ENCODE results near the gene FOXP4.

FOXP4 gene, protein sequence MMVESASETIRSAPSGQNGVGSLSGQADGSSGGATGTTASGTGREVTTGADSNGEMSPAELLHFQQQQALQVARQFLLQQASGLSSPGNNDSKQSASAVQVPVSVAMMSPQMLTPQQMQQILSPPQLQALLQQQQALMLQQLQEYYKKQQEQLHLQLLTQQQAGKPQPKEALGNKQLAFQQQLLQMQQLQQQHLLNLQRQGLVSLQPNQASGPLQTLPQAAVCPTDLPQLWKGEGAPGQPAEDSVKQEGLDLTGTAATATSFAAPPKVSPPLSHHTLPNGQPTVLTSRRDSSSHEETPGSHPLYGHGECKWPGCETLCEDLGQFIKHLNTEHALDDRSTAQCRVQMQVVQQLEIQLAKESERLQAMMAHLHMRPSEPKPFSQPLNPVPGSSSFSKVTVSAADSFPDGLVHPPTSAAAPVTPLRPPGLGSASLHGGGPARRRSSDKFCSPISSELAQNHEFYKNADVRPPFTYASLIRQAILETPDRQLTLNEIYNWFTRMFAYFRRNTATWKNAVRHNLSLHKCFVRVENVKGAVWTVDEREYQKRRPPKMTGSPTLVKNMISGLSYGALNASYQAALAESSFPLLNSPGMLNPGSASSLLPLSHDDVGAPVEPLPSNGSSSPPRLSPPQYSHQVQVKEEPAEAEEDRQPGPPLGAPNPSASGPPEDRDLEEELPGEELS
- 4.6 to 7.6 (median 6.7) reads per million in 4 donors for total RNA-seq

DNA sequence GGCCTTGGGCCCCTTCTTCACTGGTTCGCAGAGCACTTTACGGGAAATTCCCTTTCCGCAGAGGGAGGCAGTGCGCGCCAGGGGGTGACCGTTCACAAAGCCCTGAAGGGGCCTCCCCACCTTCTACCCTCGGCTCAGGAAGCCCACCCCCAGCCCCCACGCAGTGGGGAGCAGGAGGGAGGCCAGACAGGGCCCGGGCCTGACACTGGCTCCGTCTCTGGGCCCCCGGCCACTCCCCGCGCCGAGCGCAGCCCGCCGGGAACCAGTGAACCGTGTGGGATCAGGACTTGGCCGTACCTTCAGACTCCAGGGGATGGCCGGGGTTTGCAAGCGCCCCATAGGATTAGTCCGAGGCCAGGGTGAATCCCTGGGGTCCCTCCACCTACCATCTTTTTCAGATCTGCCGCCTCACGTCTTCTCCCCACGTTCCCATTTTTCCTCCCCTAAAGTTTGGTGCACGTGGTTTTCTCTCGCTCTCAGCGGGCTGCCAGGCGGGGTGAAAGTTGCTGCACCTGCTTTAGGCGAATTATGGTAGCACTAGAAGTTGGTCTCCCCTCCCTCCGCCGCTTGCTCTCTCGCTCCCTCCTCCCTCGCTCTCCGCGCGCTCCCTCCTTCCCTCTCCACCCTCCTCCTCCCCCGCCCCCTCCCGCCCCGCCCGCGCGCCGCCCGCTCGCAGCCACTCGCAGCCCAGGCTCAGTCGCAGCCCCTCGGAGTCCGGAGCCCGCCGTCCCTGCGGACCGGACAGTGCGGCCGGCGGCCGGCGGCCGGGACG, at the start of gene FOXP4:
FOXP4 (plus strand) TSS at position 679 of the 772 bp plus-strand sequence. CDS start 19,380 bp downstream, outside the sequence.
- DNase-seq: peak; percentile 63 to 89 (median 74)

DNA sequence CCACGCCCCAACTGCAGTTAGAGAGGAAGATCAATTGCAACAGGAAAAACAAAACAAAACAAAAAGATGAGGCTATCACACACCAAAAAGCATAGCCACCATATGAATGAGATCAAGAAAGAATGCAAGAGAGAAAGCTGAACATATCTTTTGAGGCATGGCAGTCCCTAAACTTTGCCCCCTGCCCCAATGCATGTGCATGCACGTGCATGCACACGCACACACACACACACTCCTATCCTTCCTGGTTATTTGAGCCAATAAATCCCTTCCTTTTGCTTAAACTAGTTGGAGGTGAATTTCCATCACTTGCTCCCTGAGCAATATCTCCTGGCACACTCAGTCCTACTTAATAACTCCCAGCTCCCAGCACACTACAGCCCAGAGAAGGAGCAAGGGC, 48.6 kb upstream of the FOXP4 start:
- DNase-seq: no peak

DNA sequence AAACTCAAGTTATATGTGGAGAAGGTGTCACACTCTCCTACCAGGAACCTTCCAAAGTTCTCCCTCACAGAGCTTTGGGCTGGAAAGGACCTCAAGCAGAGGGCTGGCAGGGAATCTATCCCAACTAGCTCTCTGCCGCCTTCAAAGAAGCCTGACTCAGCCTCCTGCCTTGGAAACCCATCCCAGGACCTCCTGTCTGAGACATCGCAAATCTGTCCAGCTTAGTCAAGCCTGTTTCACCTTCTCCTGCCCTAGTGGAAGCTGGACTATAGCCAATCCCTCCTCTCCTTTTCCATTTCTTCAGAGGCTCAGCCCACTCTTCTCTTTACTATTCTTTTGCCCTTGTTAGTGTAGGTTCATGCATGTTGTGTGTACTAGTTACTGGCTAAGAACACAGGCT, 48.2 kb upstream of the FOXP4 start:
- no peak for DNase-seq

DNA sequence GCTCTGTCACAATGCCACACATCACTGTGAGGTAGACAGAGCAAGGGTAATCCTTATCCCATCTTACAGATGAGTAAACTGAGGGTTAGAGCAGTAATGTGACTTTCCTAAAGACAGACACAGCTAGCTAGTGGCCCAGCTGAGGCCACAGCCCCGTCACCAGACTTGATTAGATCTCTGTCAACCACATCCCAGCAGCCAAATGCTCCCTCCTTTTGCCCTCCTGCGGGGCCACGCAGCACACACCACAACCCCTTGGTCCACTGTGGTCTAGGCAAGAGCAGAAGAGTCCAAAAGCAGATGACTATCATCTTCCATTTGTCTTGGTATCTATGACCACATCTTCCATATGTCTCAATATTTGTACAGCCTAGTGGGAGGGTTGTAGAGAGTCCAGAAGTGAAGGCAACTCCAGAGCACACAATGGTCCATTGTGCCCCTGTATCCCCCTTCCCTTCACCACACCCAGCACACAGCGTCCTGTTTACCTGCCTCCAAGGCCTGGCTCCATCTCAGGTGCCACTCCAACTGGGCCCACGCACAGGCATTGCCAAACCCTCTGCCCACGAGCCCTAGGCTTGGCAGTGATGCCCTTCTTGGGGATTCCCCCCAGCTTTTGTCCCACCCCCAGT, 47.1 kb upstream of the FOXP4 start:
- DNase-seq: no peak

DNA sequence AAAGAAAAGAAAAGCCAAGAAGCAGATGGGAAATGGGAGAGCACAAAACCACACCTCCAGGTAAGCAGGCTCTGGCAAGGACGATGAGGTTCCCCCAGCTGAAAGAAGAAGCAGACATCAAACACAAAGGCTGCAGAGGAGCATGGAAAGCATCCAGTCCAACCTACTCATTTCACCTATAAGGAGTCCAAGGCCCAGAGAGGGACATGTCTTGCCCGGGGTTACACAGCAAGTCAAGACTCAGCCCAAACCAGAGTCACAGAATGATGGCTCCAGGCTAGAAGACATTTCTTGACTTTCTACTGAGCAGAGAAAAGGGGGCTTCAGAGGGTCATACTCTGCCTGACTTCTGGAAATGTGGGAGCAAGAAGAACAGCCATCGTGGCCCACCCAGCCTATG, 45.6 kb upstream of the FOXP4 start:
- DNase-seq: no peak

DNA sequence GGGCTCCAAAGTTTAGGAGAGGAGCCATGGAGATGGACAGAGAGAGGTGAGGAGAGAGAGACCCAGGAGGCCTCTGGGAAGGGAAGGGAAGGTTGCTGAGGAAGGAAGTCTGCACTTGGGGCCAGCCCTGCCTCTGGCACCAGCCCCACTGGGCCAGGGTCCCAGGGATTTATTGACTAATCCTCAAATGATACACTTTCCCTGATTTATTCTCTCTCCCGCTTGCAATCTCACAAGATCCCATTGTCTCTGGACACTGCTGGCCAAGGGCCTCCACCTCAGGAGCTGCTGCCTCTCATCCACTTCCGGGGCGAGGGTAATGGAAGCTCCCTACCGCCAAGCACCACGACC, 43.6 kb upstream of the FOXP4 start:
- DNase-seq: no peak

DNA sequence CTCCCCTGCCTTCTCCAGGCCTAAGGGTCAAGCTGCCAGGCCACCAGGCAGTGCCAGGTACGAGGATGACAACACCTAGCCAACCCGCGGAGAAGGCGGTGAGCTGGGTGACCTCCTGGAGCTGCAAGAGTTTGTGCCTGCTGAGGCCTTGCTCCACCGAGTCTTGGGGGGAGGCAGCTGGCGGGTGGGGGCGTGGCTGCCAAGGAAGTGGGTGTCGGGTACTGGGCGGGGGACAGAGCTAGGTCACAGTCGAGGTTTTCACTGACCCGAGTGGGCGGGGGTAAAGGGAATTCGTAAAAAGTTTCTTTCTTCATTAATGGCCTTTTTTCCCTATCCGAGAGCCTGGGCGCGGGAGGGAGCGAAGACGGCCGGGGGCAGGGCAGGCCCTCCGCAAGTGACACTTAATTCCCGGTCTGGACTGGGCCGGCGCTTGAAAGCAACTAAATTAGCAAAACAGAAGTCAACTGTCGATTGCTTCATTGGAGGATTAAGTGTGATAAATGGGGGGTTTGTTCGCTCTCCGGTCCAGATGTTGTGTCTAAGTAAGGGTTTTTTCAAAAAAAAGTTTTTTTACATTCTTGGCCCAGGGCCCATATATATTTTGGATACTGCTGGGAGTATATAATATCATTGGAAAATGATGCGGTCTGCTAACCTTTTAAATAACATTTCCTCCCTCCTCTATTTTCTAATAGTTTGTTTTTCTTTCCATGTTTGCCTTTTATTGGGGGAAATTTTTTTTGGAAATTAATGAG, 43.1 kb upstream of the FOXP4 start:
- DNase-seq: no peak

DNA sequence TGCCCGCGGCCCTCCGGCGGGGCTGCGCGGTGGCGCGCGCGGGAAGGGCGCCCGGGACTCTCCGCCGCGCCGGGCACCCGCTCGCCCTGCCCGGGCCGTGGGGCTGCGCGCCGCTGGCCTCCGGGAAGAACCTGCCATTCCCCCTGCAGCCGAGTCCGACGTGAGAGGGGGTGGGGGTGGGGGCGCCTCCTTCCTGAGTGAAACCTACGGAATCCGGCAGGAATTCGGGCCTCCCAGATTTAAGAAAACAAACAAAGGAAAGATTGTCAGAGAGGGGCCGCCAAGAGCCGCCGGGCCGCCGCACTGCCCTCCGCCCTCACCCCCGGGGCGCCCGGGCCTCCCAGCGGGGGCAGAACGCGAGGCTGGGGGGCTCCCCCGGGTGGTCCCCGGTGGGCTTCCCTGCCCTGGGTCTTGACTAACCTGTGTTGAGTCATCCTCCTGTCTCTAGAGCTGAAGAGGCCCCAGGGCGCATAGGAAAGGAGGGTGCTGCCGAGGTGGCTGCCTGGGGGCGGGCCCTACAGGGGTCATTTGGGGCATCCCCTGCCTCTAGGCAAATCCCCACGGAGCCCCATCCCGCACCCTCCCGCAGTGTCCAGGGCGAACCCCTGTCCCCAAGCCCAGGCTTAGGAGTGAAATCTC, 42.2 kb upstream of the FOXP4 start:
- DNase-seq: no peak

DNA sequence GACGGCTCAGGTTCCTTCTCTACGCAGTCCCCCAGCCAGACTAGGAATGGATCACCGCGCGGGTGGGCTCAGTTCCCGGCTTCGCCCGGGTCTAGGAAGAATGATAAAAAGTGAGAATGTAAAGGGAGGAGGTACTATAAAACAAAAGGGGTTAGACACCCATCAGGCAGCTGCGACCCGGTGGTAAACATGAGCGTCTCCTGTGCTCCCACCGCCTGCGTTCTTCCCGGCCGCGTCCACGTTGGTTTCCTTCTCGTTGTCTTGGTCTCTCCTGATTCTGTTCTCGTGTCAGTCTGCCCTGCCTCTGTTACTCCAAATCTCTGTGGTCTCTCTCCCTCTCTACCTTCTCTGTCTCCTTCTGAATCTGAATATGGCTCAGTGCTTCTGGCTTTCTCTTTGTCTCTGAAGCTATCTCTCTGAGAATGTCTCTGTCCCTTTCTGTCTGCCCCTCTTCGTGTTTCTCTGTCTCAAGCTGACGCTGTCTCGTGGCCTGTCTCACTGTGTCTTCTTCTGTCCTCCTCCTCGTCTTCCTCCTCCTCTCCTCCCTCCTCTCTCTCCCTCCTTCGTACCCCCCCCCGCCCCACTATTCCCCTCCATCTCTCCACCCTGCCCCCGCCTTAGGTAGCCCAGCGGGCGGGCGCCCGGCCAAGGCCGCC, 41.6 kb upstream of the FOXP4 start:
- DNase-seq: no peak

DNA sequence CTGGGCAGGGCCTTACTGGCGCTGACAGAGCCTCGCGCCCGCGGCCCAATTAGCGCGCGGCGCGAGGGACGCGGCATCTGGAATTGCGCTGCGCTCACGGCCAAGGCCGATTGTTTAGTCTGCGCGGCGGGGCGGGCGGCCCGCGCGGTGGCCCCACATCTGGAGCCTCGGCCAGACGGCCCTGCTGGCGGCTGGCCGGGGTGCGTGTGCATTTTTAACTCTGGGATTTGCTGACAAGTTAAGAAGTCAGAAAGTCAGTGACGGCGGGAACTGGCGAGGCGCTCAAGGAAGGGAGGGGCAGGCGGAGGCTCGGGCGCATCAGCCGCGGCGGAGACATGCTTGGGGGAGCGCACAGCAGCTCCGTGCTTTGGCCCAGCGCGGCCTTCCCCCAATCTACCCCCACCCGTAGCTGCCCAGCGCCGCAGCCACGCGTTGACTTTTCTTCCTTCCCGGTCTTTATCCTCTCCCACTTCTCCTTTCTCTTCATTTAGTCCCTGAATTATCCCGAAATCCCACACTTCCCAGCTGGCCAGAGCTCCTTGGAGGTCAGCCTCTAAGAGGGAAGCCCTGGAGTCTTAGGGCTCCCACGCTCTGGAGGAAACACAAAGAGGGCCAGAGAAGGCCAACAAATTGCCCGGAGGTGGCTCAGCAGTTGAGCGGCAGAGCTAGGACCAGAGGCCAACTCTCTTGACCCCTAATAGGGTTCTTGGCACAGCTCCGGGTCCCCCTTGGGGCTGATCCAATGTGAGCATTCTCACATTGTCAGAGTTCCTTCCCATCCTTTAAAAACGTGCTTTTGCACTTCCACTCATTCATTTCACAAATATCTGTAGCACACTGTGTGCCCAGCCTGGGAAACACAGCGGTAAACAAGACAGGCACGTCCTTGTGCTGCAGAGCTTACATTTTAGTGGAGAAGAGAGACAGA, 40.8 kb upstream of the FOXP4 start:
- DNase-seq: no peak

DNA sequence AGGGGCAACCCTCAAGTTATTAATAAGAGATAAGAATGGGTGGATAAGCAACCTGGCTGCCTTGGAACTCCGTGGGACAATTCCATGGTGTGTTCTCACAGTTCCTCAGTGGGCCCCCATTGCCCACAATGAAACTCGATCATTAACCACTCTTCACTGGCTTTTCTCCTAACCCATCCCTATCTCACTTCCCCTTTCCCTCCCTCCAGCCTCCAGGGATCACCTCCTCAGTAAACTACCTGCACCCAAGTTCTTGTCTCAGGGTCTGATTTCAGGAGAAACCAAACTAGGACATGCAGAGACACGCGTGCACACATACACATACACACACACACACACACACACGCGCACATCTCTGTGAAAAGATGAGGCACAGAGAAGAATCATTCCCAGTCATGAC, 37.7 kb upstream of the FOXP4 start:
- no peak for DNase-seq

DNA sequence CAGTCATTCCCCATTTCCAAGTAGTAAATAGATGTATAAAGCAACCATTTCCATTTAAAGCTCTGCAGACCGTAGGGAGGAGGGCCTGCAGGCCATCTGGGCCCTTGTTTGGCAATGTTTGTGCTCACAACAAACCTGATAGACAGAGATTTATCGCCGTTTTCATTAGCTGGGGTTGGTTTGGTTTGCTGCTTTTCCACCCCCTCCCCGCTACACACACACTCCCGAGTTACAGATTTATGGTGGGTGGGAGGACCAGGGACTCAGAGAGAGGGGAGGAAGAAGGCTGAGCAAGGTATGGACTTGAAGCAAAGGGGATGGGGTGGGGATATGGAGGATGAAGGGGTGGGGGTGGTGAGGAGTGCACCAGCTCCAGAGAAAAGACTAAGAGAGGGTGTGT, 36.6 kb upstream of the FOXP4 start:
- no peak for DNase-seq

DNA sequence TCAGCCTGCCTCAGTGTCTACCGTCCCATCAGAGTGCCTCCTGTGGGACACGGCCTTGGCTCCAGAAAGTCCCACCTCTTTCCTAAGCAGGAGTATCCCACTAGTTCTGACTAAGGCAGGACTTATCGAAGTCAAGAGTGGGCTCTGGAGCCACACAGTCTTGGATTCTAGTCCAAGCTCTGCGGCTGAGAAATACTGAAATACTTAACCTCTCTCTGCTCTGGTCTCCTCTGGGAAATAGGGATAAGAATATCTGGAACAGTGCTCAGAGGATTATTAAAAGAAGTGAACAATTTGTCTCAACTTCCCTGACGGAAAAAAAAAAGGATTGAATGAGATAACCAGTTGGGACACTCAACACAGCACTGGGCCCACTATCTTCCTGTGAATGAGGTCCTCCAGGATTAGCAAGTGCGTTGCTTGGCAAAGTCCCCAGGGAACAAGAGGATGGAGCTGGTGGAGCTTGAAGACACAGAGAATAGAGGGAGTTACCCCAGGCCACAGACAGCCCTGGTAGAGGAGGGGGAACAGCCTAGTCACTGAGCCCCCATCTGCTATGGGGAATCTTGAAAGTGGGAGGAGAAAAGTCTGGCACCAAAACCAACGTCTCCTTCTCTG, 34.6 kb upstream of the FOXP4 start:
- DNase-seq: no peak

DNA sequence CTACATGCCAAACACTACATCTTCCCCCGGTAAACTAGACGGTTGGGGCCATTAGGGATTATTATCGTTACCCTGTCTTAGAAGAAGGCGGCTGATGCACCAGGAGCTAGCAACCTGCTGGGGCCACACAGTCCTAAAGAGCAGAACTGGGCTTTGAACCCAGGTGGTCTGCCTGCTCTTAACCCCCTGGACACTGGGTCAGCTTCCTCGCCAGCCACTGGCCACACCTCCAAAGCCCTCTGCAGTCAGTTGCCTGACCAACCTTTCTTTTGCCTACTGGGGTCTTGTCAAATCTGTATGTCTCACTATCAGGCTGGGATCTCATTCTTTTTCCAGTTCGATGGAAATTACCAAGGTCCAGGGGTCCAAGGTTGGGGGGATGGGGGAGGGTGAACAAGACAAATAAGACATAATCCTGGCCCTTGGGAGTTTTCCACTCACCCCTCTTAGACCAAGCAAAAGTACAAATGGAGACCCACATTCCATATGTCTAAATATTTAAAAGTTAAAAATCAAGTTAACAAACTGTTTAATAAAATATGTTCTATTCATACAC, 34.0 kb upstream of the FOXP4 start:
- DNase-seq: no peak

DNA sequence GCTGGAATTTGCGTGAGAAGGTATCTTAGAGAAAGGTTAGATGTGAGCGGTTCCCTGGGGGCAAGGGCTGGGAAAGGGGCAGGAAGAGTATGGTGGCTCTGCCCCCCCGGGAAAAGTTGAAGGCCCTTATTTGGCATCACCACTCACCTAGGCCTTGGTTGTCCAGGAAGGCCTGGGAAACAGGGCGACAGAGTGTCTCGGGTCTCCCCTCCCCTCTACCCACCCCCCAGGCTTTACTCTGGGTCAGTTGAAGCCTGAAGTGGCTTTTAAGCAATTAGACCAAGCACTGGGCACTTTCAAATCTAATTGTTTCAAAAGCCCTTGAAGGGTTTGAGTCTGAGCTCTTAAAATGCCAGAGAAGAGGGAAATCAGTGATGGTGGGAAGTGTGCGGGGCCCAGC, 30.2 kb upstream of the FOXP4 start:
- no peak for DNase-seq

DNA sequence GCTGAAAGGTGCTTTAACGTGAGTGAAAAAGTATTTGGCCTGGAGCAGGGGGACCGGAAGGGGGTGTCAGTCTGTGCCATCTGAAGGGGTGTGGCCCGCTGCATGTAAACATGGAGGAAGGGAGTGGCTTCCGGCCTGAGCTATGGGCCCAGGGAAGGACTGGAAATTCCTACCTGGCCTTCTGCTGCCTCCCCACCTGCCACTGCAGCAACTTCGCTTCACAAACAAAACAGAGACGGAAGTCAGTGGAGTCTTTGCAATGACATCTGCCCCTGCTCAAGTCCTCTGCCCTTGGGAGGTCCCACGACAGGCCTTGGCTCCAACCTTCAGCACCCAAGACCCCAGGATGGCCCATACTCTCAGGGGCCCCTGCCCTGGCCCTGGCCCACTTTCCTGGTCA, 28.1 kb upstream of the FOXP4 start:
- no peak for DNase-seq

DNA sequence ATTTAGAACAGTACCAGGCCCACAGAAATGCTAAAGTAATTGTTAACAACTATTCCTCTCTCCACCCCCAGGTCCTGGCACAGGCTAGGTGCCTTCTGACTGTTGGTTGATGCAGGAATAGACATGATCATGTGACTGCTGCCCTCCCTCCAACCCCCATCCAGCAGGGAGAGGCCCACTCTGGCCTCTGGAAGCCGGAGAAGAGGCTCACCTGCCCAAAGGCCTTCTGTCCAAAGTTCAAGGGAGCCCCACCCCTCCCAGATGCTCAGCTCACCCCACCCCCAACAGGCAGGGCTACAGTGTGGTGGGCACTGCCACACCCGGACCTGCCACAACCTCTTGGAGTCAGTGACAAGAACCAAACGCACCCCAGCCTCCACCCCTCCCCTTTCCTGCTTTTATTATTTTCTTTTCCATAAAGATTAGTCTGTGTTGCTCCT, 26.9 kb upstream of the FOXP4 start:
- no peak for DNase-seq

DNA sequence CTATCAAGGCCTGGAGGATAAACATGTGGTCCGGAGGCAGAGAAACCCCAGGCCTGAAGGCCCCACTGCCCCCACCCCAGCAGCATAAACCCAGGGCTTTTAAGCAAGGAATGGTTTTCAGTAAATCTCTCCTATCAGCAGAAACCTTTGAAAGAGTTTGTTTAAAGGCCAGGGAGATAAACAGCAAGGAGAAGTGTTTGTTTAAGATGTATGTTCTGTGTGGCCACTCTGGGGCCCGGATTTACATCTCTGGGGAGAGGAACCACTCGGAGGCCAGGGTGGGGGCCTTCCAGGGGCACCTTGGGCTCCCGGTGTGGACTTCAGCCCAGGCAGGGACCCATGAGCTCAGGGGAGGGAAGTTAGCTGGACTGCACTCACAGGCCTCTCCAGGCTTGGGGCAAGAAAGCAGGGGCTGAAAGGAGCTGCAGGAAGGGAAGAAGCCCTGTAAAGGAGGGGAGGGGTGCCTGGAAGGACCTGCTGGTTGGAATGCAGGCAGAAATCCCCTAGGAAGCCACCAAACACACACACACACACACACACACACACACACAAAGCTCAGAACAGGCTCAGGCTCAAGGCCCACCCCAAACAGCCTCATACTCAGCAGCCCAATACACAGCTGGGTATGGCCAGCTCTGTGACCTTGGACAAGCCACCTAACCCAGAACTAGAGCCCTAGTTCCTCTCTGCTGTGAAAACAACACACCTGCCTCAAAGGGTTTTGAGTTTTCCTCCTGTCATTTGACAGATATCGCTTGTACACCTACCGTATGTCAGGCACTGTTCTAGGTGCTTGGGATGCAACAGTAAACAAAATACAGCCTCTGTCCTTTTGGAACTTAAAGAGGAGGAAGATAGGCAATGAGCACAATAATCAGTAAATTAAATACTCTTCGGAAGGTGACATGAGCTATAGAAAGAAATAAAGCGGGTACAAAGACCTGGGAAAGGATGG, 26.2 kb upstream of the FOXP4 start:
- DNase-seq: no peak

All from T-helper 1 cell (primary cell).